ENCODE results near the gene FREM2. TPM values are rescaled to one million over a fixed set of nuclear protein-coding genes. Genes with fewer than 3 reads are reported as not detected.

Gene FREM2
- total RNA-seq, 1 donor from 2014 or later = 13.9 TPM

- H3K4me1 ChIP-seq = no peaks in the 10 kb centered on the region
- H3K27me3 ChIP-seq = peaks cover 27% of the 10 kb centered on the region
- H3K4me3 ChIP-seq = peak overlapping the region; percentile 51
- TF ChIP-seq CTCF (IDR thresholded peaks at IDR 0.05) = no peak
- H3K9me3 ChIP-seq = no peaks in the 10 kb centered on the region
- H3K36me3 ChIP-seq = no peaks in the 10 kb centered on the region
- intact Hi-C loops (cut with DNase I) = no loop called here
- ATAC-seq = no peak
- H3K27ac ChIP-seq = no peak overlapping the region
- peak; percentile 66 for DNase-seq
These were observed 1.8 kb downstream of the FREM2 start for GRCh38 chr13:38688674-38689073.

- Histone ChIP-seq H3K27ac (no peak overlapping the region), H3K4me1 (no peaks in the 10 kb centered on the region), H3K36me3 (no peaks in the 10 kb centered on the region), H3K4me3 (no peak overlapping the region), H3K9me3 (no peaks in the 10 kb centered on the region), H3K27me3 (peaks cover 26% of the 10 kb centered on the region)
- intact Hi-C loops (cut with DNase I) = no loop called here
- DNase-seq = no peak
- no peak for TF ChIP-seq CTCF (IDR thresholded peaks at IDR 0.05)
- no peak for ATAC-seq
These were observed 3.4 kb downstream of the FREM2 start for GRCh38 chr13:38690231-38690630.

GRCh38 chr13:38693168-38693567, 6.3 kb downstream of the FREM2 start:
- Histone ChIP-seq H3K27ac (no peak overlapping the region), H3K36me3 (no peaks in the 10 kb centered on the region), H3K4me3 (peak overlapping the region; percentile 8), H3K4me1 (no peaks in the 10 kb centered on the region), H3K9me3 (no peaks in the 10 kb centered on the region), H3K27me3 (peaks cover 5% of the 10 kb centered on the region)
- no peak for DNase-seq
- no peak for TF ChIP-seq CTCF (IDR thresholded peaks at IDR 0.05)
- intact Hi-C loops (cut with DNase I) = no loop called here
- ATAC-seq = no peak

- no peaks in the 10 kb centered on the region for H3K4me1 ChIP-seq
- H3K27ac ChIP-seq = no peak overlapping the region
- H3K36me3 ChIP-seq = no peaks in the 10 kb centered on the region
- intact Hi-C loops (cut with DNase I) = no loop called here
- peaks cover under 1% of the 10 kb centered on the region for H3K27me3 ChIP-seq
- no peak for TF ChIP-seq CTCF (IDR thresholded peaks at IDR 0.05)
- peak overlapping the region; percentile 8 for H3K4me3 ChIP-seq
- ATAC-seq (peak; percentile 72), DNase-seq (no peak)
- no peaks in the 10 kb centered on the region for H3K9me3 ChIP-seq
These were observed 6.8 kb downstream of the FREM2 start for GRCh38 chr13:38693641-38694040.

GRCh38 chr13:38697197-38697596, 10.3 kb downstream of the FREM2 start:
- no peaks in the 10 kb centered on the region for H3K4me1 ChIP-seq
- no peak for ATAC-seq
- H3K9me3 ChIP-seq = no peaks in the 10 kb centered on the region
- no peak overlapping the region for H3K27ac ChIP-seq
- no peaks in the 10 kb centered on the region for H3K27me3 ChIP-seq
- H3K36me3 ChIP-seq = no peaks in the 10 kb centered on the region
- no peak for DNase-seq
- no peak overlapping the region for H3K4me3 ChIP-seq
- no peak for TF ChIP-seq CTCF (IDR thresholded peaks at IDR 0.05)
- intact Hi-C loops (cut with DNase I) = no loop called here

Measured in upper lobe of right lung (tissue), 1 donor.